ENCODE results near the gene MRPL52. TPM values are rescaled to one million over a fixed set of nuclear protein-coding genes. Genes with fewer than 3 reads are reported as not detected.

Gene MRPL52
- total and polyA plus RNA-seq, 2 of the 13 experiments (the other 11 are each of a cell fraction or from before 2014, with no cell fraction given) = 118 to 329 TPM

DNA sequence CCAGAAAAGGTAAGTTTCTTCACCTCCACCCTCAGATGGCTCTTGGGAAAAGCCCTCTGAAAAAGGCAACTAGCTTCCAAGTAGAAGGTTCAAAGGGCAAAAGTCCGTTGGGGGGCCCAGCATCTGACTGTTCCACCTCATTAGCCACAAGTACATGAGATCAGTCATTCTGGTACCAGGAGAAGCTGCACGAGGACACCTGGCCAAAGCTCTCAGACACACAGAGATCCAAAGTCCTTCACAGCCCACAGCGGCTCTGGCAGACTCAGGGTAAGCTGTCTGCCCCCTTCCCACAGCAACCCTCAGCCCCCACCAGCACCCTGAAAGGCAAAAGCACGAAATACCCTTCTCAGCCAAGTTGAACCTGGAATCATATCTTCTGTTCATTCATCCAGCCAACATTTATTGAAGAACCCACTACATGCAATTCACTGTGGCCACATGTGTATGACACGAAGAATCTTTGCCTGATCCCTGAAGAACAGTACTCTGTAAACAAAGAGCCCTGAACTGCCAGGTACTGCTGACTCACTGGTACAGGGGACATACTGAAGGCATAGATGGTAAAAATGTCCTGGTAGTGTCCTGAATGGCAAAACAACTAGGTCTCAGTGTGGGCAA is 33.5 kb upstream of the MRPL52 start (continued):
- no peak for TF ChIP-seq BRD4 (CRISPR knock-in tag; IDR thresholded peaks at IDR 0.05)
- no peak for TF ChIP-seq ZNF138 (CRISPR knock-in tag; IDR thresholded peaks at IDR 0.05; ENCODE audit: low read depth)
- no peak for TF ChIP-seq PHF5A (CRISPR knock-in tag; IDR thresholded peaks at IDR 0.05; ENCODE audit: low read depth, unreplicated experiment)
- no peak for TF ChIP-seq AHDC1 (CRISPR knock-in tag; IDR thresholded peaks at IDR 0.05; ENCODE audit: borderline replicate concordance)
- TF ChIP-seq, protein P1, sequence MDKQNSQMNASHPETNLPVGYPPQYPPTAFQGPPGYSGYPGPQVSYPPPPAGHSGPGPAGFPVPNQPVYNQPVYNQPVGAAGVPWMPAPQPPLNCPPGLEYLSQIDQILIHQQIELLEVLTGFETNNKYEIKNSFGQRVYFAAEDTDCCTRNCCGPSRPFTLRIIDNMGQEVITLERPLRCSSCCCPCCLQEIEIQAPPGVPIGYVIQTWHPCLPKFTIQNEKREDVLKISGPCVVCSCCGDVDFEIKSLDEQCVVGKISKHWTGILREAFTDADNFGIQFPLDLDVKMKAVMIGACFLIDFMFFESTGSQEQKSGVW (CRISPR knock-in tag; IDR thresholded peaks at IDR 0.05; ENCODE audit: borderline replicate concordance) = no peak
- peak in 1 of 2 experiments; percentile 32; a peak in 1 of 4 replicates for TF ChIP-seq EP300 (IDR thresholded peaks at IDR 0.05; ENCODE audit: low read depth in 2 of 2, low read length in 2 of 2)
- no peak for TF ChIP-seq EP300 (CRISPR knock-in tag; IDR thresholded peaks at IDR 0.05; ENCODE audit: borderline replicate concordance)
- TF ChIP-seq, protein P2, sequence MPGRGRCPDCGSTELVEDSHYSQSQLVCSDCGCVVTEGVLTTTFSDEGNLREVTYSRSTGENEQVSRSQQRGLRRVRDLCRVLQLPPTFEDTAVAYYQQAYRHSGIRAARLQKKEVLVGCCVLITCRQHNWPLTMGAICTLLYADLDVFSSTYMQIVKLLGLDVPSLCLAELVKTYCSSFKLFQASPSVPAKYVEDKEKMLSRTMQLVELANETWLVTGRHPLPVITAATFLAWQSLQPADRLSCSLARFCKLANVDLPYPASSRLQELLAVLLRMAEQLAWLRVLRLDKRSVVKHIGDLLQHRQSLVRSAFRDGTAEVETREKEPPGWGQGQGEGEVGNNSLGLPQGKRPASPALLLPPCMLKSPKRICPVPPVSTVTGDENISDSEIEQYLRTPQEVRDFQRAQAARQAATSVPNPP (CRISPR knock-in tag; IDR thresholded peaks at IDR 0.05) = no peak
- no peak for TF ChIP-seq GABPA (IDR thresholded peaks at IDR 0.05; ENCODE audit: low read depth, low read length)
- no peak for TF ChIP-seq GABPA (CRISPR knock-in tag; IDR thresholded peaks at IDR 0.05; ENCODE audit: low read depth)
- 0 out of 2 replicates have a peak, but pooled peaks have one; percentile 49 for TF ChIP-seq PRDM10 (CRISPR knock-in tag; IDR thresholded peaks at IDR 0.05; ENCODE audit: low read depth)
- TF ChIP-seq, protein P3, sequence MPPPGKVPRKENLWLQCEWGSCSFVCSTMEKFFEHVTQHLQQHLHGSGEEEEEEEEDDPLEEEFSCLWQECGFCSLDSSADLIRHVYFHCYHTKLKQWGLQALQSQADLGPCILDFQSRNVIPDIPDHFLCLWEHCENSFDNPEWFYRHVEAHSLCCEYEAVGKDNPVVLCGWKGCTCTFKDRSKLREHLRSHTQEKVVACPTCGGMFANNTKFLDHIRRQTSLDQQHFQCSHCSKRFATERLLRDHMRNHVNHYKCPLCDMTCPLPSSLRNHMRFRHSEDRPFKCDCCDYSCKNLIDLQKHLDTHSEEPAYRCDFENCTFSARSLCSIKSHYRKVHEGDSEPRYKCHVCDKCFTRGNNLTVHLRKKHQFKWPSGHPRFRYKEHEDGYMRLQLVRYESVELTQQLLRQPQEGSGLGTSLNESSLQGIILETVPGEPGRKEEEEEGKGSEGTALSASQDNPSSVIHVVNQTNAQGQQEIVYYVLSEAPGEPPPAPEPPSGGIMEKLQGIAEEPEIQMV (CRISPR knock-in tag; IDR thresholded peaks at IDR 0.05; ENCODE audit: low read depth) = no peak
- TF ChIP-seq ZNF569 (CRISPR knock-in tag; IDR thresholded peaks at IDR 0.05; ENCODE audit: borderline replicate concordance) = no peak
- TF ChIP-seq PRPF4 (IDR thresholded peaks at IDR 0.05; ENCODE audit: low read depth, low read length, poor library complexity, severe bottlenecking) = no peak
- 0 out of 2 replicates have a peak, but pooled peaks have one; percentile 39 for TF ChIP-seq WIZ (CRISPR knock-in tag; IDR thresholded peaks at IDR 0.05)
- no peak for TF ChIP-seq ZKSCAN8 (CRISPR knock-in tag; IDR thresholded peaks at IDR 0.05; ENCODE audit: borderline replicate concordance)

Data from HepG2 (cell line).